GM08714 (cell line): ENCODE measurements around the gene SGCA.

Experiments
- H3K4me3 ChIP-seq: fragments of 200-500 bp; sonication (Bioruptor generic); 2 replicates; pipeline ENCODE4 v1.5.1; 2014; ENCODE audit warnings: mild to moderate bottlenecking, low read length, inconsistent platforms
- ZNF274 ChIP-seq: IDR thresholded peaks from 2 replicates; pipeline ENCODE4 v1.6.1; 2012; ENCODE audit warnings: mild to moderate bottlenecking, low read depth, low read length

SGCA gene

DNA sequence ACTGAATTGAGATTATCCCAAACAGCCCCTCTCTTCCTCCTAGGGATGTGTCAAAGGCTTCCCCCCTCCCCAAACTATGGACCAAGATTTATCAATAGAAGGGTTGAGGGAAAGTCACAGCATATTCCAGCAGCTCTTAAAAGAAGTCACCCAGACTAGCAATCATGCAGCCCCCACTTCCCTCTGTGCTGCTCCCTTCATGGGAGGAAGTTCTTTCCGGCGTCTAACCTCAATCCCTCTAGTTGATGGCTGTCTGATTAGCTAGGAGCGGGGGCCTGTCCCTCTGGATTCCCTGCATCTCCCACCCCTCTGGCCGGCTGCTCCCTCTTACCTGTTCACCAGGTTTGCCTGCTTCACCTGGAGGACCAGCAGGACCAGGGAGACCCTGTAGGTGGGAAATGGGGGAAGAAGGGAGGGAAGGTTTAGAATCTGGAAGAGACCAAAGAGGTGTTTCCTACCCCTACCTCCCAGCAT, 26.4 kb downstream of the SGCA start:
- peak overlapping the region; percentile 33; the same call in 1 of the 2 replicates for H3K4me3 ChIP-seq
- no peak for TF ChIP-seq ZNF274

- peak overlapping the region; percentile 33; the same call in 1 of the 2 replicates for H3K4me3 ChIP-seq
Measured at GRCh38 chr17:50192618-50193291, 26.9 kb downstream of the SGCA start.

GRCh38 chr17:50194140-50194933, 28.5 kb downstream of the SGCA start:
- H3K4me3 ChIP-seq, result no peak overlapping the region
- TF ChIP-seq ZNF274, result no peak

More at GRCh38 chr17:50192618-50193291, 26.9 kb downstream of the SGCA start:
- TF ChIP-seq ZNF274, result no peak

GRCh38 chr17:50194934-50195865, 29.4 kb downstream of the SGCA start:
- TF ChIP-seq ZNF274, result no peak

DNA sequence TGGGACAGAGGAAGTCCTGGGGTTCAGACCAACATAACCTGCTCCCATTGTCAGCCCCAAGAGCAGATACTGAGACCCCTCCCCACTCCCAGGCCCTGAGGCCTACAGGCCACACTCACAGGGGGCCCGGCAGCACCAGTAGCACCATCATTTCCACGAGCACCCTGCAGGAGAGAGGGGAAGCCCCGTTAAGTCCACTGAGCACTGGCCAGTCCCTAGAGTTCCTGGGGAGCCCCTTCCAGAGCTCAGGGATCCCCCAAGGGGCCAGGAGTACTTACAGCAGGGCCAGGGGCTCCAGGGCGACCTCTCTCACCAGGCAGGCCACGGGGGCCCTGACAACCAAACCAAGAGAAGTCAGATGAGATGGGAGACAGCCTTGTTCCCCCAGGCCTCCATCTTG, 30.2 kb downstream of the SGCA start:
- no peak overlapping the region for H3K4me3 ChIP-seq

More at GRCh38 chr17:50194934-50195865, 29.4 kb downstream of the SGCA start:
- no peak overlapping the region for H3K4me3 ChIP-seq

DNA sequence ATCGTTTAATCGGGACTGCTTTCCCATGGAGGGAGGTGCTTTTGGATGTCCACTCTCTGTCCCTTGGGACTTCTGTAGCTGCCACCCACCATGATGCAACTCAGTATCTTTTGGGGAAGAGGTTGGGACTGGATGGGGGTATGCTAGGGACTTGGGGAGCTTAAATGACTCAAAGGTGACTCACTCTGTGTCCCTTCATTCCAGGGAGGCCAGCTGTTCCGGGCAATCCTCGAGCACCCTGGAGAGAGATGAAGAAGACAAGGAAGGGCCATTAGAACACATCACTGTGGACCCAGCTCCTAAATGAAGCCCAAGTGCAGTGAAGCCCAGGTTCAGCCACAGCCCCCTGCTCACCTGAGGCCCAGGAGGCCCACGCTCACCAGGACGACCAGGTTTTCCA, 31.0 kb downstream of the SGCA start:
- no peak for TF ChIP-seq ZNF274
- H3K4me3 ChIP-seq, result no peak overlapping the region

More for the DNA sequence above, 30.2 kb downstream of the SGCA start:
- TF ChIP-seq ZNF274, result no peak

DNA sequence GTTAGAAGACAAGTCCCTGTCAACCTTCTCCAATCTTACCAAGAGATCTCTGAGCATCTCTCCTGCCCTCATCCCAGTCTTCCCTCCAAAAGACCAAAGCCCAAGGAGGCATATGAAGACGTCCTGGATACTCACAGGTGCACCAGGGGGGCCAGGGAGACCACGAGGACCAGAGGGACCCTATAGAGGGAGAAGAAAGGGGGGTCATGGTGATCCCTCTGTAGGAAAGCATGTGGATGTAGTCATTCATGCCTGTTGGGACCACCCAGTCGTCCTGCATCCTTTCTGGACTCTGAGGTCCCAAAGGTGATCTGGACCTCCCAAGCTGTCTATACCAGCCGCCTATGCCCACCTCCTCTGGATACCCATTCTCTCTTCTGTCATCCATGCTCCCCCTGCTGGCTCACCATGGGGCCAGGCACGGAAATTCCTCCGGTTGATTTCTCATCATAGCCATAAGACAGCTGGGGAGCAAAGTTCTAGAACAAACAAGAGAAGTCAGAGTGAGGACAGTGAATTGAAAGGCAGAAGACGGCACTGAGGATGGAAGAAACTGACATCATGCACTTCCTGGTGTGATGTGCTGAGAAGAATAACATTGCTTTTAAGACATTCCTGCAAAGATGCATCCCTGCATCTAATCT, 32.3 kb downstream of the SGCA start:
- H3K4me3 ChIP-seq, result no peak overlapping the region
- TF ChIP-seq ZNF274, result no peak

DNA sequence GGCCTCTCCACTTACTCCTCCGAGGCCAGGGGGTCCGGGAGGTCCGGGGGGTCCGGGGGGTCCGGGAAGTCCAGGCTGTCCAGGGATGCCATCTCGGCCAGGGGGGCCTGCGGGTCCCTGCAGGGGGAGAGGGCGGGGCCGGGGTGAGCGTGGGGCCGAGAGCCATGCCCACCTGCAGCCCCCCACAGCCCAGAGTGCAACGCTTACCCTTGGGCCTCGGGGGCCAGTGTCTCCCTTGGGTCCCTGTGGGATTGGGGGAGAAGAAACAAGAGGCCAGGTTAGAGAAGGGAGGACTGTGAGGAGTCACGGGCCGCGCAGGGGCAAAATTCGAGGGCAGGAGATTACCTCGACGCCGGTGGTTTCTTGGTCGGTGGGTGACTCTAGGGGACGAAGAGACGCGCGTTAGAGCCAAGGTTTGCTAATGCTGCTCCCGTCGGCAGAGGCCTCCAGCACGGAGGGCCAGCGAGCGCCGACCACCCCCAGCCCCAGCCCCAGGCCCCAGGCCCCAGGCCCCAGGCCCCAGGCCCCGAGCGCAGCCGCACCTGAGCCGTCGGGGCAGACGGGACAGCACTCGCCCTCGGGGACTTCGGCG, 33.5 kb downstream of the SGCA start:
- TF ChIP-seq ZNF274, result no peak
- H3K4me3 ChIP-seq, result no peak overlapping the region

DNA sequence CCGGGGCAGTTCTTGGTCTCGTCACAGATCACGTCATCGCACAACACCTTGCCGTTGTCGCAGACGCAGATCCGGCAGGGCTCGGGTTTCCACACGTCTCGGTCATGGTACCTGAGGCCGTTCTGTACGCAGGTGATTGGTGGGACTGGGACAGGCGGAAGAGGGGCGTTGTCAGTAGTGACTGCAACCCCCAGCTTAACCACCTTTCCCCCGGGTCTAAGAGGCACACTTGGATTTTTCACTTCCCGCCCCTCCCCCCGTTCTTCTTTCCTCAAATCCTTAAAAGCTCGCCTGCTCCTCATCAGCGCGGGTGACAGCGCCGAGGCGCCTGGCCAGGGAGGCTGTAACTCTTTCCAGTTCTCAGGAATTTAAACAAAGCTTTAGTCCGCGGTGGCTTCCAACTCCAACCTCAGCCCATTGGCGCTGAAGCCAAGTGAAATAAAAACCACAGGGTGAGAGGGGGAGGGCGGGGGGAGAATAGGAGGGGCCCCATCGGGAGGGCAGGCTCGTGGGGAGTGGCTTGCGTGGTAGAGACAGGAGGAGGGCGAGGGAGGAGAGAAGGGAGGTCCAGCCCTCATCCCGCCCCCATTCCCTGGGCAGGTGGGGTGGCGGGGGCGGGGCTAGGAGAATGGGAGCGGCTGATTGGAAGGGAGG, 34.1 kb downstream of the SGCA start:
- peak overlapping the region; percentile 49; the same call in 1 of the 2 replicates for H3K4me3 ChIP-seq
- TF ChIP-seq ZNF274, result no peak

DNA sequence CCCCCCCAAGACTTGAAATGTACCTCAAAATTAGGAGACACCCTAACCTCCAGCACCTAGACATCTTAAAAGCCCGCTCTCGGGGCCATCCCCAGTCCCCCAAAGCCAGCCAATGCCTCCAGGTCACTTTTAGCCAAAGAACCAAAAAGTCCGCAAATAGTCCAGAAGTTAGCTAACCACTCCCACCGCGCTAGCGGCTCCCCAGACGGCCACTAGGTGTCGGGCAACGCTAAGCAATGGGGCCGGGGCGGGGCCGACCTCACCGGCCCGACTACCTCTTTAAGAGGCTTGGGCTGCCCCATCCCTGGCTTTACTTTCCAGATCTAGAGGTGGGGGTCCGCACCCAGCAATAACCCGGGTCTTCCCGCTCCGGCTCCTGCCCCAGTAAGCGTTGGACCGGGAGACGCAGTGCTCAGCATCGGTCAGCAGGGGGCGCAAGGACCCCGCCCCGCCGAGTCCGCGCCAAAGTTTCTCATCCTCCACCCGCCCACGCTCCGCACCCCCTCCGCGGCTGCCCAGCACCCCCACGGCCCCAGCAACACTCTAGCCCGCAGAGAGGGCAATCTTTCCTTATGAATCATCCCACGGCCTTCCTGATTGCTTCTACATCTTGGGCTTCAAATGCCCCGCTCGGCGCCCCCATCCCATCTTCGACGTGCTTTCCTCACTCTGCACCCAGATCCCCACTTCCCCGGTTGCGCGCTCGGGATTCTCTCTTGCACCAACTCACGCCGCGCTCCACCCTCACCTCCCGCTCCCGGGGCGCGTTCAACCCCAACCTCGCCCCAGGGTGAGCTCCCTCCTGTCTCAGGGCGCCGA, 34.9 kb downstream of the SGCA start:
- no peak for TF ChIP-seq ZNF274

DNA sequence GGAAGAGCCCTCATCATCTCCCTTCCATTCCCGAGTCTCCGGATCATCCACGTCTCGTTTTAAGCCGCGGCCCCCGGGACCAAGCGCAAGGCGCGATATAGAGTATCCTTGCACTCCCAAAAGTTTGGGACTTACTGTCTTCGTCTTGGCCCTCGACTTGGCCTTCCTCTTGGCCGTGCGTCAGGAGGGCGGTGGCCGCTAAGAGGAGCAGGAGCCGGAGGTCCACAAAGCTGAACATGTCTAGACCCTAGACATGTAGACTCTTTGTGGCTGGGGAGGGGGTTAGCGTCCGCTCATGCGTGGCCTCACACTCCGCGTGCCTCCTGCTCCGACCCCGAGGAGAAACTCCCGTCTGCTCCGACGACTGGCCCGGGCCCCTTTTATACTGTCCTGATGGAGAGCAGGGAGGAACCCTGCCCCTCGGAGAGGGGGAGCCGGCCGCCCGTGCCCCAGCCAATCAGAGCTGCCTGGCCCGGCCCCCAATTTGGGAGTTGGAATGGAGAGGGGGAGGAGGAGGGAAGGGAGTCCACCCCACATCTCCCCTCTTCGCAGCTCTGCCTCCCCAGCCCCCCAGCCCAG, 35.6 kb downstream of the SGCA start, which contains the start of gene COL1A1:
Gene COL1A1, minus strand, starts transcription at position 356 of the 579 bp plus-strand sequence. Its CDS starts 118 bp downstream, at position 238.
- no peak within 1 kb of the TSS; the same call in 1 of the 2 replicates for H3K4me3 ChIP-seq
- no peak for TF ChIP-seq ZNF274

More for the DNA sequence above, 34.9 kb downstream of the SGCA start:
- peak overlapping the region; percentile 17; the same call in 1 of the 2 replicates for H3K4me3 ChIP-seq

GRCh38 chr17:50203086-50203485, 37.3 kb downstream of the SGCA start:
- no peak overlapping the region for H3K4me3 ChIP-seq
- no peak for TF ChIP-seq ZNF274
